ENCODE measurements around the gene NXPH1.

- TF ChIP-seq CTCF (IDR thresholded peaks at IDR 0.05), result no peak
- TF ChIP-seq POLR2A (IDR thresholded peaks at IDR 0.05), result no peak
Observed at GRCh38 chr7:8390262-8390626, 43.2 kb upstream of the NXPH1 start.
